Skeletal muscle satellite cell (primary cell): ENCODE results near the gene VAV3.

ENCODE experiments used
- H3K27me3 ChIP-seq: 2 replicates; pipeline ENCODE4 v1.7.0; 2013; ENCODE audit warnings: low read length; ENCODE audit not compliant: control insufficient read depth, insufficient read depth
- H3K36me3 ChIP-seq: 2 replicates; pipeline ENCODE4 v1.7.0; 2013; ENCODE audit warnings: mild to moderate bottlenecking, control low read depth, low read length; ENCODE audit not compliant: insufficient read depth
- H3K4me1 ChIP-seq: 2 replicates; pipeline ENCODE4 v1.7.0; 2013; ENCODE audit warnings: low read length; ENCODE audit not compliant: control insufficient read depth, insufficient read depth
- H3K4me2 ChIP-seq: 2 replicates; pipeline ENCODE4 v1.7.0; 2013; ENCODE audit warnings: mild to moderate bottlenecking, low read length
- H3K4me3 ChIP-seq: 2 replicates; pipeline ENCODE4 v1.7.0; 2013; ENCODE audit warnings: low read length
- H3K9ac ChIP-seq: 2 replicates; pipeline ENCODE4 v1.7.0; 2013; ENCODE audit warnings: mild to moderate bottlenecking, low read depth, low read length, moderate library complexity
- H3K9me3 ChIP-seq: replicated peaks from 2 replicates; pipeline ENCODE4 v1.7.0; 2013; ENCODE audit warnings: mild to moderate bottlenecking, control low read depth, low read length

The VAV3 gene

DNA sequence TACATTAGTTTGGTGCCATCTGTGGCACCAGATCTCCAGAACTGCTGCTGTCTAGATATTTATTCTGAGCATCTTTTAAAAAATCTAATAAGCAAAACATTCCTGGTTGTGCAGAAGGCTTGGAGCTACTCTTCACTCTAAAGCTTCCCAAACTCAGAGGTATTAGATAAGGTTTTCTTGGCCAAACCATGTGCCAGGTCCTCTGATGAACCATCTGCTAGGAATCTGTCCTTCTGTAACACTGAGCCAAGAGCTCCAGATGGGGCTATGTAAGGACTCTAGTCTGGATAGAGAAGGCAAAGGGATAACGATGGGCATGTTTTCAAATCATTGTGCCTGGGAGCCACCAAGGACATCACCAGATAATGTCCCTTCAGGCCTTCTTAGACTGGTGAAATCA, 413.5 kb downstream of the VAV3 start:
- no peak overlapping the region for H3K4me3 ChIP-seq
- no peak overlapping the region for H3K4me2 ChIP-seq
- no peaks in the 10 kb centered on the region for H3K27me3 ChIP-seq
- no peaks in the 10 kb centered on the region for H3K36me3 ChIP-seq
- peaks cover 7% of the 10 kb centered on the region for H3K4me1 ChIP-seq
- no peaks in the 10 kb centered on the region for H3K9me3 ChIP-seq
- H3K9ac ChIP-seq: no peak overlapping the region

DNA sequence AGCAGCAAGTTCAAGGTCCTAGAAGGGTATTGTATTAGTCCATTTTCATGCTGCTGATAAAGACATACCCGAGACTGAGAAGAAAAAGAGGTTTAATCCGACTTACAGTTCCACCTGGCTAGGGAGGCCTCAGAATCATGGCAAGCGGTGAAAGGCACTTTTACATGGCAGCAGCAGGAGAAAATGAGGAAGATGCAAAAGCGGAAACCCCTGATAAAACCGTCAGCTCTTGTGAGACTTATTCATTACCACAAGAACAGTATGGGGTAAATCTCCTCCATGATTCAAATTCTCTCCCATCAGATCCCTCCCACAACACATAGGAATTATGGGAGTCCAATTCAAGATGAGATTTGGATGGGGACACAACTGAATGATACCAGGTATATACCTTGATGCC, 414.6 kb downstream of the VAV3 start:
- H3K9ac ChIP-seq: no peak overlapping the region
- H3K36me3 ChIP-seq: no peaks in the 10 kb centered on the region
- H3K4me1 ChIP-seq: peaks cover 7% of the 10 kb centered on the region
- no peak overlapping the region for H3K4me2 ChIP-seq
- H3K4me3 ChIP-seq: no peak overlapping the region
- H3K27me3 ChIP-seq: no peaks in the 10 kb centered on the region
- no peaks in the 10 kb centered on the region for H3K9me3 ChIP-seq

- H3K9me3 ChIP-seq: no peaks in the 10 kb centered on the region
- H3K4me2 ChIP-seq: no peak overlapping the region
- no peaks in the 10 kb centered on the region for H3K27me3 ChIP-seq
- H3K4me3 ChIP-seq: no peak overlapping the region
- no peak overlapping the region for H3K9ac ChIP-seq
- peaks cover 7% of the 10 kb centered on the region for H3K4me1 ChIP-seq
- no peaks in the 10 kb centered on the region for H3K36me3 ChIP-seq
Measured at GRCh38 chr1:107549152-107549810, 415.7 kb downstream of the VAV3 start.

- no peaks in the 10 kb centered on the region for H3K27me3 ChIP-seq
- H3K36me3 ChIP-seq: no peaks in the 10 kb centered on the region
- no peak overlapping the region for H3K4me2 ChIP-seq
- no peak overlapping the region for H3K9ac ChIP-seq
- H3K9me3 ChIP-seq: no peaks in the 10 kb centered on the region
- no peak overlapping the region for H3K4me3 ChIP-seq
- H3K4me1 ChIP-seq: peaks cover 7% of the 10 kb centered on the region
Measured at GRCh38 chr1:107548276-107548675, 416.7 kb downstream of the VAV3 start.

- Histone ChIP-seq H3K36me3 (no peaks in the 10 kb centered on the region), H3K4me3 (no peak overlapping the region), H3K4me2 (no peak overlapping the region), H3K4me1 (peaks cover 7% of the 10 kb centered on the region), H3K9me3 (no peaks in the 10 kb centered on the region), H3K9ac (no peak overlapping the region), H3K27me3 (no peaks in the 10 kb centered on the region)
Measured at GRCh38 chr1:107547363-107548155, 417.4 kb downstream of the VAV3 start.

DNA sequence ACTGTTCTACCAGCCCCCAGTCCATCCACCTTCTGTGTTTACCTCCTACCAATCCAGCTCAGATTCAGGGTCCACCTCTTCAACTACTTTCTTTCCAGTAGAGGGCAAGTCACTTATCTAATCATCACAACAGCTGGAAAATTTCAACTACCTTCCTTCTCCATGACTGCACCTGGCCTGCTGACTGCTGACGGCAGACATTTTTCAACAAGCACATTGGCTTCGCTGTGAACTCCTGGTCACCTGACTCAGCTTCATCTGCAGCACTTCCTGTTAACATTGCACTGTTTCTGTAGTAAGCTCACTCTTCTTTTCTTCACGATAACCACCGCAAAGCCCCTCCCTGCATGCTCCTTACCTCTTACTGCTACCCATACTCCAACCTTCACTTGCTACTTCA, 418.4 kb downstream of the VAV3 start:
- Histone ChIP-seq H3K27me3 (no peaks in the 10 kb centered on the region), H3K9me3 (no peaks in the 10 kb centered on the region), H3K4me1 (peaks cover 7% of the 10 kb centered on the region), H3K36me3 (no peaks in the 10 kb centered on the region), H3K9ac (no peak overlapping the region), H3K4me3 (no peak overlapping the region), H3K4me2 (no peak overlapping the region)

DNA sequence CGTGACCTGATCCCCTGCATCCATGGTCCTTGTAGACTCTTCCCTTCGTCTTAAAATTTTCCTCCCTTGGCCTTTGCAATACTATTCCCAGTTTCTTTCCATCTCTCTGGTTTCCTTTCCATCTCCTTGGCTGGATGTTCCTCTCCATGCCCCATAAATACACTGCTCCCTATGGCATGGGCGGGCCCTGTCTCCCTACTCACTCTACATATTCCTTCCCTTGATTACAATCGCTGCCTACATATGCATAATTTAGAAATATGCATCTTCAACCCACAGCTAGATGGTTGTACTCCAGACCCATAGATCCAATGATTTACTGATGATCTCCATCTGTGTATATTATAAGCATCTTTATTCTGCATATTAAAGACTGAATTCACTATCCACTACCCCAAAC, 419.1 kb downstream of the VAV3 start:
- H3K4me1 ChIP-seq: peaks cover 7% of the 10 kb centered on the region
- no peak overlapping the region for H3K4me2 ChIP-seq
- no peak overlapping the region for H3K4me3 ChIP-seq
- H3K9ac ChIP-seq: no peak overlapping the region
- H3K9me3 ChIP-seq: no peaks in the 10 kb centered on the region
- H3K36me3 ChIP-seq: no peaks in the 10 kb centered on the region
- no peaks in the 10 kb centered on the region for H3K27me3 ChIP-seq

DNA sequence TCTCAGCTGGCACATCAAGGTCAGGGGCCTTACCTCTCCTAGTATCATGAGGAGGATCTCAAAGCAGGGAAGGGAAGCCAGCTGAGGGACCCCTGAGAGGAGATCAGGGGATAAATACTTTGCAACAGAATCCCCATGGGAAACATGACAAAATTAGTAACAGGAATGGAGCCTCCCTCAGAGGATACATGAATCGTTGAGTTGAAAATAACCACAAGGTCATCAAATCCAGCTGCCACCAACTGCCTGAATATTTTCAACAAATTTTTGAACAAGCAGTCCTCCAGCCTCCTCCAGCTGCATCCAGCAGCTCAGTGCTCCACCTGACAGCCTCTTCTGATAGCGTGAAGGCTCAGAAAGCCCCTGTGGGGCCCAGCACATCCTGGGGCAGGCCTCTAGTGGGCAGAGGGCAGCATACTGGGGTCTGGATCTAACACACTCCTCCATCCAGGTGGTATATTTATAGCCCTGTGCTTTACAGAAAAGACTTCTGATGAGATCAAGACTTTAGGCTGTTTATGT, 419.9 kb downstream of the VAV3 start:
- Histone ChIP-seq H3K9ac (no peak overlapping the region), H3K4me1 (peaks cover 7% of the 10 kb centered on the region), H3K4me3 (no peak overlapping the region), H3K4me2 (no peak overlapping the region), H3K36me3 (no peaks in the 10 kb centered on the region), H3K9me3 (no peaks in the 10 kb centered on the region), H3K27me3 (no peaks in the 10 kb centered on the region)

- no peak overlapping the region for H3K9ac ChIP-seq
- peaks cover 10% of the 10 kb centered on the region for H3K4me1 ChIP-seq
- no peak overlapping the region for H3K4me3 ChIP-seq
- H3K27me3 ChIP-seq: no peaks in the 10 kb centered on the region
- no peaks in the 10 kb centered on the region for H3K36me3 ChIP-seq
- no peaks in the 10 kb centered on the region for H3K9me3 ChIP-seq
- H3K4me2 ChIP-seq: no peak overlapping the region
Measured at GRCh38 chr1:107544285-107544684, 420.7 kb downstream of the VAV3 start.

GRCh38 chr1:107541412-107541811, 423.6 kb downstream of the VAV3 start:
- Histone ChIP-seq H3K4me3 (no peak overlapping the region), H3K4me1 (peaks cover 19% of the 10 kb centered on the region), H3K9ac (no peak overlapping the region), H3K36me3 (no peaks in the 10 kb centered on the region), H3K9me3 (no peaks in the 10 kb centered on the region), H3K4me2 (no peak overlapping the region), H3K27me3 (no peaks in the 10 kb centered on the region)

DNA sequence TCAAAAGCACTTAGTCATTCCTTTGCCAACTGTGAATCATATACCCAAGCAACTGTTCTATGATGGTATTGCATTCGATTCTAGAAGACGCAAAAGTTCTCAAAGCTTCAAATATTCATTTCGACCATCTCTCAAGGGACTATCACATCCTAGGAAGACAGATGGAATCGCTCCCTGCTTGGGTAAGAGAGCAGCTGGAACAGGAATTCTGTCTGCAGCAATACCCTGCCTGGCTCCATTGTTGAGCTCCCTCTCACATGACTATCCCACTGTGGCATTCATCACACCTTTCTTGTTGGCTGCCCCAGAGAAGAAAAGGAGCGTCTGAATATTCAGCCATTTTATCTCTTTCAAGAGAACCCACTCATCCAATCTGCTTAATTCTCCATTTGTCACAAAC, 426.5 kb downstream of the VAV3 start:
- no peak overlapping the region for H3K9ac ChIP-seq
- no peaks in the 10 kb centered on the region for H3K27me3 ChIP-seq
- no peaks in the 10 kb centered on the region for H3K9me3 ChIP-seq
- peaks cover 25% of the 10 kb centered on the region for H3K4me1 ChIP-seq
- no peak overlapping the region for H3K4me3 ChIP-seq
- no peak overlapping the region for H3K4me2 ChIP-seq
- H3K36me3 ChIP-seq: no peaks in the 10 kb centered on the region

GRCh38 chr1:107536266-107536665, 428.7 kb downstream of the VAV3 start:
- no peaks in the 10 kb centered on the region for H3K9me3 ChIP-seq
- H3K4me1 ChIP-seq: peaks cover 30% of the 10 kb centered on the region
- no peak overlapping the region for H3K4me3 ChIP-seq
- H3K27me3 ChIP-seq: no peaks in the 10 kb centered on the region
- no peaks in the 10 kb centered on the region for H3K36me3 ChIP-seq
- no peak overlapping the region for H3K9ac ChIP-seq
- no peak overlapping the region for H3K4me2 ChIP-seq
